K562 (cell line): ENCODE data around the gene SV2C. TPM values are rescaled to one million over a fixed set of nuclear protein-coding genes. Genes with fewer than 3 reads are reported as not detected.

Source experiments
- ATF2 ChIP-seq: sonication (generic); formaldehyde crosslinking; IDR thresholded peaks from 2 replicates; pipeline ENCODE4 v1.8.1; 2022; ENCODE audit warnings: missing genetic modification reagents
- BMI1 ChIP-seq: fragments of 150-350 bp; IDR thresholded peaks from 2 replicates; pipeline ENCODE4 v1.6.1; 2014; ENCODE audit warnings: low read length
- CCNT2 ChIP-seq: IDR thresholded peaks from 2 replicates; pipeline ENCODE4 v1.6.1; 2011; ENCODE audit warnings: borderline replicate concordance, low read depth, mild to moderate bottlenecking, moderate library complexity, mixed read lengths, low read length; ENCODE audit not compliant: insufficient read length; ENCODE audit errors: extremely low read depth
- ESRRB ChIP-seq: fragments of 250-450 bp; sonication (Bioruptor Pico); IDR thresholded peaks from 2 replicates; pipeline ENCODE4 v1.5.0; 2020; ENCODE audit warnings: mild to moderate bottlenecking, moderate library complexity, borderline replicate concordance
- FOXK2 ChIP-seq, 2 experiments: fragments of 450-650 bp; IDR thresholded peaks in 1 of 2; conservative IDR thresholded peaks in 1 of 2; 2 replicates each; pipeline ENCODE4 v1.6.1; 2016; ENCODE audit warnings: low read depth in 2 of 2, mild to moderate bottlenecking in 1 of 2
- HDAC8 ChIP-seq: fragments of 450-650 bp; IDR thresholded peaks from 2 replicates; pipeline ENCODE4 v1.6.1; 2016; ENCODE audit warnings: mild to moderate bottlenecking, missing genetic modification characterization, moderate library complexity, missing compliant biosample characterization
- HLTF ChIP-seq: fragments of 450-650 bp; IDR thresholded peaks from 2 replicates; pipeline ENCODE4 v1.6.1; 2016
- HMGXB4 ChIP-seq: sonication (generic); formaldehyde crosslinking; IDR thresholded peaks from 2 replicates; pipeline ENCODE4 v1.8.1; 2023; ENCODE audit warnings: mild to moderate bottlenecking, missing genetic modification reagents
- IFI16 ChIP-seq: fragments of 250-450 bp; sonication (Bioruptor Pico); IDR thresholded peaks from 2 replicates; pipeline ENCODE4 v2.1.2; 2022; ENCODE audit warnings: mild to moderate bottlenecking, inconsistent platforms
- KLF13 ChIP-seq: fragments of 450-650 bp; IDR thresholded peaks from 2 replicates; pipeline ENCODE4 v1.6.1; 2016; ENCODE audit warnings: missing genetic modification characterization, low read depth, mild to moderate bottlenecking, missing compliant biosample characterization, moderate library complexity, borderline replicate concordance
- MAZ ChIP-seq, 2 experiments: fragments of 450-650 bp in 1 of 2; sonication (generic) in 1 of 2; formaldehyde crosslinking; IDR thresholded peaks in 1 of 2; conservative IDR thresholded peaks in 1 of 2; 2 replicates each; pipeline versions ENCODE4 v1.4.0 to v1.5.0; 2020; ENCODE audit warnings: mild to moderate bottlenecking in 1 of 2, missing genetic modification reagents in 1 of 2
- NFATC3 ChIP-seq: fragments of 450-650 bp; IDR thresholded peaks from 2 replicates; pipeline ENCODE4 v1.6.1; 2017; ENCODE audit warnings: mild to moderate bottlenecking
- NONO ChIP-seq, 2 experiments: fragments of 200-400 bp in 1 of 2; fragments of 450-650 bp in 1 of 2; formaldehyde crosslinking in 1 of 2; IDR thresholded peaks; 2 replicates each; pipeline ENCODE4 v1.6.1; 2017; ENCODE audit warnings: low read depth in 2 of 2, mild to moderate bottlenecking in 2 of 2, moderate library complexity in 2 of 2, low read length in 1 of 2
- SAFB ChIP-seq: fragments of 200-400 bp; formaldehyde crosslinking; IDR thresholded peaks from 2 replicates; pipeline ENCODE4 v1.6.1; 2017; ENCODE audit warnings: low read depth, low read length, borderline replicate concordance
- SAP30 ChIP-seq: fragments of 200-600 bp; sonication (generic); IDR thresholded peaks from 2 replicates; pipeline ENCODE4 v1.6.1; 2012; ENCODE audit warnings: borderline replicate concordance, low read depth, mild to moderate bottlenecking, moderate library complexity, low read length, control low read depth, inconsistent platforms; ENCODE audit not compliant: insufficient read depth, poor library complexity, severe bottlenecking
- SLC30A9 ChIP-seq: fragments of 250-450 bp; sonication (Bioruptor Pico); IDR thresholded peaks from 2 replicates; pipeline ENCODE4 v1.8.0; 2022; ENCODE audit warnings: mild to moderate bottlenecking, moderate library complexity
- ZC3H4 ChIP-seq: sonication (generic); formaldehyde crosslinking; IDR thresholded peaks from 2 replicates; pipeline ENCODE4 v1.9.0; 2021; ENCODE audit warnings: missing genetic modification reagents, borderline replicate concordance
- ZNF239 ChIP-seq: fragments of 250-450 bp; sonication (Bioruptor Pico); IDR thresholded peaks from 2 replicates; pipeline ENCODE4 v1.4.0; 2020; ENCODE audit warnings: mild to moderate bottlenecking
- ZNF384 ChIP-seq: IDR thresholded peaks from 2 replicates; pipeline ENCODE4 v1.6.1; 2012; ENCODE audit warnings: low read depth, low read length, improper control_type of control experiment
- ZNF444 ChIP-seq: fragments of 250-450 bp; sonication (Bioruptor Pico); IDR thresholded peaks from 2 replicates; pipeline ENCODE4 v1.4.0; 2020; ENCODE audit warnings: mild to moderate bottlenecking, moderate library complexity
- ZNF584 ChIP-seq: fragments of 200-800 bp; sonication (Bioruptor generic); IDR thresholded peaks from 2 replicates; pipeline ENCODE4 v1.6.1; 2016; ENCODE audit warnings: low read depth, mild to moderate bottlenecking, missing genetic modification characterization, missing compliant biosample characterization
- polyA plus RNA-seq, 8 experiments: library from polyadenylated mRNA; depleted of rRNA in 4 of 8; stranded (reverse) in 5 of 8; unstranded in 3 of 8; fragments of >200 nt; fragmentation: Nextera tagmentation in 2 of 8; fragmentation: Illumina TruSeq in 1 of 8; extraction: Ambion mirVana in 2 of 8; extraction: Trizol in 1 of 8; gene quantifications; 2 replicates each; pipeline versions ENCODE4 v1.2.1 to v1.2.3, GENCODE V29; 2011 to 2014; ENCODE audit warnings: inconsistent platforms in 1 of 8, missing spikeins in 1 of 8
- total RNA-seq, 7 experiments: library from RNA; depleted of rRNA in 6 of 7; stranded (reverse); fragments of >200 nt in 6 of 7; fragmentation: Illumina TruSeq in 2 of 7; extraction: Trizol in 2 of 7; gene quantifications; 2 replicates each; pipeline versions ENCODE4 v1.2.1 to v1.2.3, GENCODE V29; 2011 to 2021; ENCODE audit warnings: low replicate concordance in 1 of 7
- TF ChIP-seq, protein P1 (sequence below): fragments of 250-450 bp; sonication (Bioruptor Pico); IDR thresholded peaks from 2 replicates; pipeline ENCODE4 v1.4.0; 2020; ENCODE audit warnings: mild to moderate bottlenecking, moderate library complexity

SV2C gene
- total and polyA plus RNA-seq, 9 of the 15 experiments (the other 6 are each of a cell fraction or from before 2014, with no cell fraction given) = 0.05 TPM; not detected in 8

DNA sequence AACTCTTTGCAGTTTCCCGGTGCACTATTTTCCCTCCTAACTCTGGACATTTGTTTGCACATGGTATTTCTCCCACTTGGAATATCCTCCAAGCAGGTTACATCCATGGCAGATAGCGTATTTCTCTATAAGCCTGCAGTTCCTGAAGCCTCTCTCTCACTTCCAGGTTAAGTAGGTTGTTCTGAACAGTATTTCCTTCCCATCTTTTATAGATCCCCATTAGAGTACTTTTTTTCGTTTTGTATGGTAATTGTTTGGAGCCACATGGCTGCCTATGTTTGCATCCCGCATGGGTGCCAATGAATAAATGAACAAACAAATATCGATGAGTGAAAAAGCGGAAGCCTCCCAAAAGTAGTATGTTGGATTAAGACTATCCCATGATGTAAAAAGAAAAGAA lies 206.5 kb downstream of the SV2C start (continued):
- TF ChIP-seq ATF2 (CRISPR knock-in tag) = no peak
- no peak for TF ChIP-seq ZNF239
- no peak for TF ChIP-seq IFI16
- no peak for TF ChIP-seq ZNF584 (CRISPR knock-in tag)
- TF ChIP-seq ZNF444 (CRISPR knock-in tag) = no peak
- TF ChIP-seq MAZ (CRISPR knock-in tag; conservative IDR thresholded peaks at IDR 0.05 in 1 of 2, IDR thresholded peaks at IDR 0.05 in 1 of 2) = no peak
- TF ChIP-seq ESRRB (CRISPR knock-in tag) = no peak
- TF ChIP-seq ZC3H4 (CRISPR knock-in tag) = no peak
- TF ChIP-seq FOXK2 (conservative IDR thresholded peaks at IDR 0.05 in 1 of 2, IDR thresholded peaks at IDR 0.05 in 1 of 2; ENCODE audit: low read depth in 2 of 2) = no peak
- no peak for TF ChIP-seq SAP30
- no peak for TF ChIP-seq HMGXB4 (CRISPR knock-in tag)
- TF ChIP-seq KLF13 (tag) = no peak
- TF ChIP-seq HDAC8 (tag) = no peak
- no peak for TF ChIP-seq NFATC3
- TF ChIP-seq NONO (IDR thresholded peaks at IDR 0.05; ENCODE audit: low read depth in 2 of 2, low read length in 1 of 2) = no peak
- TF ChIP-seq HLTF = no peak
- TF ChIP-seq CCNT2 = no peak
- TF ChIP-seq SLC30A9 = no peak
- TF ChIP-seq, protein P1, sequence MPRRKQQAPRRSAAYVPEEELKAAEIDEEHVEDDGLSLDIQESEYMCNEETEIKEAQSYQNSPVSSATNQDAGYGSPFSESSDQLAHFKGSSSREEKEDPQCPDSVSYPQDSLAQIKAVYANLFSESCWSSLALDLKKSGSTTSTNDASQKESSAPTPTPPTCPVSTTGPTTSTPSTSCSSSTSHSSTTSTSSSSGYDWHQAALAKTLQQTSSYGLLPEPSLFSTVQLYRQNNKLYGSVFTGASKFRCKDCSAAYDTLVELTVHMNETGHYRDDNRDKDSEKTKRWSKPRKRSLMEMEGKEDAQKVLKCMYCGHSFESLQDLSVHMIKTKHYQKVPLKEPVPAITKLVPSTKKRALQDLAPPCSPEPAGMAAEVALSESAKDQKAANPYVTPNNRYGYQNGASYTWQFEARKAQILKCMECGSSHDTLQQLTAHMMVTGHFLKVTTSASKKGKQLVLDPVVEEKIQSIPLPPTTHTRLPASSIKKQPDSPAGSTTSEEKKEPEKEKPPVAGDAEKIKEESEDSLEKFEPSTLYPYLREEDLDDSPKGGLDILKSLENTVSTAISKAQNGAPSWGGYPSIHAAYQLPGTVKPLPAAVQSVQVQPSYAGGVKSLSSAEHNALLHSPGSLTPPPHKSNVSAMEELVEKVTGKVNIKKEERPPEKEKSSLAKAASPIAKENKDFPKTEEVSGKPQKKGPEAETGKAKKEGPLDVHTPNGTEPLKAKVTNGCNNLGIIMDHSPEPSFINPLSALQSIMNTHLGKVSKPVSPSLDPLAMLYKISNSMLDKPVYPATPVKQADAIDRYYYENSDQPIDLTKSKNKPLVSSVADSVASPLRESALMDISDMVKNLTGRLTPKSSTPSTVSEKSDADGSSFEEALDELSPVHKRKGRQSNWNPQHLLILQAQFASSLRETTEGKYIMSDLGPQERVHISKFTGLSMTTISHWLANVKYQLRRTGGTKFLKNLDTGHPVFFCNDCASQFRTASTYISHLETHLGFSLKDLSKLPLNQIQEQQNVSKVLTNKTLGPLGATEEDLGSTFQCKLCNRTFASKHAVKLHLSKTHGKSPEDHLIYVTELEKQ (CRISPR knock-in tag) = no peak
- TF ChIP-seq ZNF384 = no peak
- TF ChIP-seq SAFB = no peak
- TF ChIP-seq BMI1 = peak; percentile 67
